Astrocyte (in vitro differentiated cells and primary cell): ENCODE data around the gene THADA. TPM values are rescaled to one million over a fixed set of nuclear protein-coding genes. Genes with fewer than 3 reads are reported as not detected.

ENCODE experiments used
- DNase-seq: peaks from one replicate; pipeline ENCODE4 v3.0.0-alpha.2; 2010; ENCODE audit warnings: low read depth
- FAIRE-seq: peaks from 2 replicates; lab custom pipeline; 2011; peaks lifted over from hg19 to GRCh38; lab: Jason Lieb, UNC
- H2AFZ ChIP-seq: 2 replicates; pipeline ENCODE4 v1.6.0; 2012; ENCODE audit warnings: low read depth, low read length, inconsistent platforms
- H3K27ac ChIP-seq: 2 replicates; pipeline ENCODE4 v1.5.1; 2011; ENCODE audit warnings: low read depth, low read length, inconsistent platforms
- H3K27me3 ChIP-seq: 2 replicates; pipeline ENCODE4 v1.6.0; 2011; ENCODE audit warnings: low read length, inconsistent platforms; ENCODE audit not compliant: insufficient read depth
- H3K36me3 ChIP-seq: 2 replicates; pipeline ENCODE4 v1.5.1; 2011; ENCODE audit warnings: low read length, inconsistent platforms; ENCODE audit not compliant: insufficient read depth
- H3K4me1 ChIP-seq: 2 replicates; pipeline ENCODE4 v1.5.1; 2011; ENCODE audit warnings: low read length, inconsistent platforms; ENCODE audit not compliant: insufficient read depth
- H3K4me2 ChIP-seq: 2 replicates; pipeline ENCODE4 v1.6.0; 2012; ENCODE audit warnings: low read length, inconsistent platforms
- H3K4me3 ChIP-seq: 2 replicates; pipeline ENCODE4 v1.5.1; 2011; ENCODE audit warnings: low read depth, mild to moderate bottlenecking, low read length, inconsistent platforms; ENCODE audit not compliant: insufficient read depth
- H3K79me2 ChIP-seq: 2 replicates; pipeline ENCODE4 v1.6.0; 2012; ENCODE audit warnings: mild to moderate bottlenecking, low read length, inconsistent platforms; ENCODE audit not compliant: insufficient read depth
- H3K9ac ChIP-seq: 2 replicates; pipeline ENCODE4 v1.6.0; 2012; ENCODE audit warnings: mild to moderate bottlenecking, low read length, inconsistent platforms
- H3K9me3 ChIP-seq: 2 replicates; pipeline ENCODE4 v1.5.1; 2012; ENCODE audit warnings: low read depth, mild to moderate bottlenecking, low read length, inconsistent platforms; ENCODE audit not compliant: insufficient read depth
- H4K20me1 ChIP-seq: 2 replicates; pipeline ENCODE4 v1.6.0; 2012; ENCODE audit warnings: low read length, inconsistent platforms; ENCODE audit not compliant: insufficient read depth
- H3K27ac Mint-ChIP-seq: one replicate; pipeline ENCODE4 v1.8.0; 2021; ENCODE audit warnings: mild to moderate bottlenecking, mixed read lengths; ENCODE audit not compliant: unreplicated experiment
- H3K27me3 Mint-ChIP-seq: one replicate; pipeline ENCODE4 v1.8.0; 2021; ENCODE audit warnings: low read depth, mixed read lengths; ENCODE audit not compliant: unreplicated experiment
- H3K36me3 Mint-ChIP-seq: one replicate; pipeline ENCODE4 v1.8.0; 2021; ENCODE audit warnings: low read depth, mixed read lengths; ENCODE audit not compliant: unreplicated experiment
- H3K4me1 Mint-ChIP-seq: one replicate; pipeline ENCODE4 v1.8.0; 2021; ENCODE audit warnings: low read depth, mixed read lengths; ENCODE audit not compliant: unreplicated experiment
- H3K4me3 Mint-ChIP-seq: one replicate; pipeline ENCODE4 v1.8.0; 2021; ENCODE audit warnings: mild to moderate bottlenecking, moderate library complexity, mixed read lengths; ENCODE audit not compliant: unreplicated experiment
- H3K9me3 Mint-ChIP-seq: one replicate; pipeline ENCODE4 v1.8.0; 2021; ENCODE audit warnings: mild to moderate bottlenecking, mixed read lengths; ENCODE audit not compliant: unreplicated experiment
- CTCF ChIP-seq: IDR thresholded peaks from 2 replicates; pipeline ENCODE4 v1.5.1; 2011; ENCODE audit warnings: low read depth, mild to moderate bottlenecking, inconsistent platforms, low read length, moderate library complexity; ENCODE audit not compliant: insufficient read depth
- EZH2 ChIP-seq: IDR thresholded peaks from 2 replicates; pipeline ENCODE4 v1.6.1; 2012; ENCODE audit warnings: mild to moderate bottlenecking, low read length, inconsistent platforms; ENCODE audit not compliant: insufficient read depth
- total RNA-seq: library from RNA; stranded (reverse); gene quantifications from 2 replicates; pipeline ENCODE4 v1.2.1, GENCODE V29; 2021

The THADA gene
- total RNA-seq, 1 donor from 2014 or later, result 16.2 TPM

GRCh38 chr2:43278564-43279220 is 317.1 kb downstream of the THADA start:
- peaks cover 8% of the 10 kb centered on the region for H3K9me3 Mint-ChIP-seq
- H3K4me3 ChIP-seq, result no peak overlapping the region
- DNase-seq (no peak), FAIRE-seq (no peak)
- no peak overlapping the region for H3K9ac ChIP-seq
- peaks cover 23% of the 10 kb centered on the region for H3K36me3 Mint-ChIP-seq
- H3K27me3 Mint-ChIP-seq, result no peaks in the 10 kb centered on the region
- H3K27ac ChIP-seq, result no peak overlapping the region
- no peak overlapping the region for H3K4me3 Mint-ChIP-seq
- no peak overlapping the region for H3K4me2 ChIP-seq
- H3K9me3 ChIP-seq, result no peaks in the 10 kb centered on the region
- no peaks in the 10 kb centered on the region for H3K27me3 ChIP-seq
- H3K4me1 ChIP-seq, result peaks cover 20% of the 10 kb centered on the region
- H3K79me2 ChIP-seq, result no peaks in the 10 kb centered on the region
- peaks cover 31% of the 10 kb centered on the region for H3K4me1 Mint-ChIP-seq
- no peaks in the 10 kb centered on the region for H3K36me3 ChIP-seq
- TF ChIP-seq EZH2 (no peak), CTCF (no peak)
- peaks cover 13% of the 10 kb centered on the region for H4K20me1 ChIP-seq
- H2AFZ ChIP-seq, result no peak overlapping the region
- H3K27ac Mint-ChIP-seq, result no peak overlapping the region

DNA sequence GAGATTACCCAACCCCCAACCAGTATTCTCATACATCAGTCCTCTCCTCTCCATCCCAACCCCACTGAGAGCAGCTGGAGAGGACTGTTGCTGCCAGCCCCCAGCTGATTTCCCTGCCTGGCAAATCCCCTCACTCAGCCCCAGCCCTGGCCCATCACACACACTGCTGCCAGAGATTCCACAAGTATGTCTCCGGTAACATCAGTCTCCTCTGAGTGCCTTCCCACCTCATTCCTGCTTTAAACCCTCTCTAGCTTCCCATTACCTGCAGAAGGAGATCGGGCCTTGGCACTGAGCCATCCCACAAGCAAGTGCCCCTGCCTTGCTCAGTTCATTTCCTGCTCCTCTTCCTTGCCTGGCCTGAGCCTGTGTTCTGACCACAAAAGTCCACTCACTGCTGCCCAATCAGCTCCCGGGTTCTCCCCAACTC is 318.9 kb downstream of the THADA start:
- Mint-ChIP-seq H3K4me1 (peaks cover 40% of the 10 kb centered on the region), H3K4me3 (peak overlapping the region; percentile 17), H3K27ac (peak overlapping the region; percentile 84), H3K9me3 (no peaks in the 10 kb centered on the region), H3K36me3 (peaks cover 9% of the 10 kb centered on the region), H3K27me3 (no peaks in the 10 kb centered on the region)
- FAIRE-seq, result no peak
- TF ChIP-seq EZH2 (no peak), CTCF (no peak)
- Histone ChIP-seq H3K4me1 (peaks cover 27% of the 10 kb centered on the region), H3K9me3 (no peaks in the 10 kb centered on the region), H4K20me1 (peaks cover 13% of the 10 kb centered on the region), H2AFZ (no peak overlapping the region), H3K9ac (no peak overlapping the region), H3K79me2 (no peaks in the 10 kb centered on the region), H3K36me3 (no peaks in the 10 kb centered on the region), H3K4me3 (no peak overlapping the region), H3K27ac (no peak overlapping the region), H3K4me2 (peak overlapping the region; percentile 18), H3K27me3 (no peaks in the 10 kb centered on the region)
- no peak for DNase-seq

DNA sequence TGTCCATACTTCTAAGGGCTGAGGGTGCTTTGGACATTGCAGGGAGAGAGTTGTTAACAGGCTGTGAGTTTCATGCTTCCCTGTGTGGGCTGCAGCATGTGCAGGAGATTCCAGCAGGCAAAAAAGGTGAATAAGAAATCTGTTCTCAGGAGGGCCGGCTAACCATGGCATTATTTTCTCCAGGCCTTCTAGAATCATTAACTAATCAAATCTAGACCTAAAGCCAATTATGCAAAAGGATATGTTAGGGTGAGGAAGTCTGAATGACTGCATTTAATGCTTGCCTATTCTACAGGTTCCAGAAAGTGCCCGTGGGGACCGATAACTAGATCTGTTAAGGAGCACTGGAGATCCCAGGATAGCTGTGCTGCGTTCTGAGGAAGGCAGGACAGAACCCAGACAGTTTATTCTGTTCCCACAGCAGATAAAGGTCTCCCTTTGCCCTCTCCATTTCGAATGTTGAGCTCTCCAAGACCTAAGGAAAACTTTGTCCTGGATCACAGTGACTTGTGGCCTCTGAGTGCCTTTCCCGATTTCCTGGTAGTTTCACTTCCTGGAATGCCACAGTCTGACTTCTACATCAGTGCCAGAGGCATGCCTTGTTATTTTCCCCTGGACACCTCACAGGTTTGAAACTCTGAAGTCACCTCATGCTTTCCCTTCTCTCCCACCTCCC is 319.4 kb downstream of the THADA start:
- peaks cover 13% of the 10 kb centered on the region for H4K20me1 ChIP-seq
- no peak for TF ChIP-seq CTCF
- TF ChIP-seq EZH2, result no peak
- Mint-ChIP-seq H3K9me3 (no peaks in the 10 kb centered on the region), H3K4me3 (peak overlapping the region; percentile 17), H3K36me3 (peaks cover 9% of the 10 kb centered on the region), H3K4me1 (peaks cover 42% of the 10 kb centered on the region), H3K27me3 (no peaks in the 10 kb centered on the region), H3K27ac (peak overlapping the region; percentile 84)
- H3K79me2 ChIP-seq, result no peaks in the 10 kb centered on the region
- H3K27ac ChIP-seq, result no peak overlapping the region
- peaks cover 27% of the 10 kb centered on the region for H3K4me1 ChIP-seq
- H3K4me2 ChIP-seq, result peak overlapping the region; percentile 18
- no peaks in the 10 kb centered on the region for H3K9me3 ChIP-seq
- no peak overlapping the region for H2AFZ ChIP-seq
- FAIRE-seq, result no peak
- no peak overlapping the region for H3K9ac ChIP-seq
- no peaks in the 10 kb centered on the region for H3K36me3 ChIP-seq
- no peaks in the 10 kb centered on the region for H3K27me3 ChIP-seq
- H3K4me3 ChIP-seq, result no peak overlapping the region
- DNase-seq, result no peak
